Spleen (tissue), 11 donors: Measurements from ENCODE around the gene APOA1. TPM values are rescaled to one million over a fixed set of nuclear protein-coding genes. Genes with fewer than 3 reads are reported as not detected.
A peak's percentile ranks its signal among the peaks of the same experiment; 100 is the strongest.

ENCODE experiments used
- DNase-seq: peaks from one replicate; pipeline ENCODE4 v3.0.0-alpha.2; 2020
- H3K27ac ChIP-seq, 8 donors: fragments of 200-600 bp; sonication (generic) in 7 of 8; 1 replicate in 4 of 8; 2 replicates in 4 of 8; pipeline versions ENCODE4 v1.5.0 to v1.8.0; 2016 to 2021; ENCODE audit warnings: inconsistent platforms in 4 of 8, mild to moderate bottlenecking in 4 of 8, moderate library complexity in 1 of 8
- H3K27me3 ChIP-seq, 7 donors: fragments of 200-600 bp; sonication (generic) in 6 of 7; replicated peaks in 1 of 7; 1 replicate in 4 of 7; 2 replicates in 3 of 7; pipeline versions ENCODE4 v1.5.0 to v1.8.0; 2016 to 2021; ENCODE audit warnings: inconsistent platforms in 3 of 7, mild to moderate bottlenecking in 1 of 7
- H3K36me3 ChIP-seq, 6 donors: fragments of 200-600 bp; sonication (generic) in 5 of 6; 1 replicate in 4 of 6; 2 replicates in 2 of 6; pipeline versions ENCODE4 v1.5.0 to v1.8.0; 2016 to 2021; ENCODE audit warnings: inconsistent platforms in 2 of 6
- H3K4me1 ChIP-seq, 6 donors: fragments of 200-600 bp; sonication (generic) in 5 of 6; 1 replicate in 3 of 6; 2 replicates in 3 of 6; pipeline versions ENCODE4 v1.5.0 to v1.8.0; 2016 to 2021; ENCODE audit warnings: inconsistent platforms in 3 of 6
- H3K4me3 ChIP-seq, 8 donors: fragments of 200-600 bp; sonication (generic) in 7 of 8; 1 replicate in 4 of 8; 2 replicates in 4 of 8; pipeline versions ENCODE4 v1.5.0 to v1.8.0; 2016 to 2021; ENCODE audit warnings: inconsistent platforms in 4 of 8, mild to moderate bottlenecking in 4 of 8, moderate library complexity in 2 of 8
- H3K9me3 ChIP-seq, 8 donors: fragments of 200-600 bp; sonication (generic) in 7 of 8; 1 replicate in 4 of 8; 2 replicates in 4 of 8; pipeline versions ENCODE4 v1.5.0 to v1.8.0; 2016 to 2021; ENCODE audit warnings: inconsistent platforms in 4 of 8
- POLR2A ChIP-seq, 3 donors: fragments of 450-650 bp; IDR thresholded peaks; one replicate each; pipeline ENCODE4 v1.5.1; 2017; ENCODE audit warnings: antibody characterized with exemption in 3 of 3, mild to moderate bottlenecking in 1 of 3
- POLR2AphosphoS5 ChIP-seq, 3 donors: sonication (generic); formaldehyde crosslinking; IDR thresholded peaks; one replicate each; pipeline ENCODE4 v1.5.1; 2017; ENCODE audit warnings: antibody characterized with exemption in 3 of 3
- WGBS, 5 donors: extraction: QIAGEN DNeasy Blood & Tissue Kit in 3 of 5; methylation state at CpG; one replicate each; pipeline versions ENCODE4 v1.1.5 to v1.1.7; 2013 to 2018; 5-methylcytosine and 5-hydroxymethylcytosine counted together
- intact Hi-C: fragments of 100-400 bp; cut with DNase I; formaldehyde crosslinking; loops from one replicate; pipeline ENCODE4 v1.15.0; 2023; ENCODE audit warnings: low total_unique reads
- polyA plus RNA-seq, 3 donors: library from polyadenylated mRNA; stranded (reverse); fragments of 200-250 nt; gene quantifications; one replicate each; pipeline ENCODE4 v1.2.1, GENCODE V29; 2013
- total RNA-seq, 7 donors: library from RNA; depleted of rRNA in 3 of 7; stranded (reverse); fragments of >200 nt in 3 of 7; fragmentation: NEBNext Ultra II Directional in 4 of 7; extraction: Animal tissue kit (Norgen Biotek cat#: 25700) in 4 of 7; gene quantifications; one replicate each; pipeline versions ENCODE4 v1.1.0 to v1.2.1, GENCODE V29; 2016 to 2021
- TF ChIP-seq, protein P1 (sequence below), 11 experiments: fragments of 200-600 bp in 7 of 11; fragments of 450-650 bp in 4 of 11; sonication (generic) in 4 of 11; IDR thresholded peaks in 8 of 11; conservative IDR thresholded peaks in 3 of 11; 1 replicate in 7 of 11; 2 replicates in 4 of 11; pipeline versions ENCODE4 v1.4.0 to v1.8.0; 2016 to 2021; ENCODE audit warnings: antibody characterized with exemption in 11 of 11, inconsistent platforms in 4 of 11, mild to moderate bottlenecking in 1 of 11
- donor health status: healthy with polysubstance abuse.
- donor health status: DM: no; HTN: no; CAD: no; lungs with moderate emphysema.
- donor health status: DM: no; HTN: no; CAD: no.
- donor health status: Bipolar disorder and iron deficiency.
- donor health status: healthy.
- donor health status: DM: no; HTN: no; CAD: no.
- donor health status: DM: yes; HTN: yes; CAD: no.

Gene APOA1
- total and polyA plus RNA-seq, 10 donors: 0.44 to 3.3 (median 1.5) TPM; not detected in 2

DNA sequence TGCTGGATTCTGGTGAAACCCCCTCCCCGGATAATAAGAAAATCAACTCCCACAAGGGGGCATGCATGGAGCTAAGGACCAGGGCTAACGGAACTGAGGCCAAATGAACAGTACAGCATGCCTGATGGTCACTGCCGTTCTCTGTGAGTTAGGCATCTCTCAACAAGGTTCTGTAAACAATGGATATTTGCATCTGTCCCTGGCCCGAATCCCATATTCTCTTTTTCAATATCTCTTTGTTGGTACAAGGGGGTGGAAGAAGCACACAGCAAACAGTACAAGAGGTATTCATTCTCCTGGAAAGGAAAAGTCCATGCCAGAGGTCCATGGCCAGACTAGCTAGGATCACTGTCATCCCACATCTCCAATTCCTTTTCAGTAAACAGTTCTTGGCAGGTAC is 32.2 kb upstream of the APOA1 start:
- TF ChIP-seq, protein P1, sequence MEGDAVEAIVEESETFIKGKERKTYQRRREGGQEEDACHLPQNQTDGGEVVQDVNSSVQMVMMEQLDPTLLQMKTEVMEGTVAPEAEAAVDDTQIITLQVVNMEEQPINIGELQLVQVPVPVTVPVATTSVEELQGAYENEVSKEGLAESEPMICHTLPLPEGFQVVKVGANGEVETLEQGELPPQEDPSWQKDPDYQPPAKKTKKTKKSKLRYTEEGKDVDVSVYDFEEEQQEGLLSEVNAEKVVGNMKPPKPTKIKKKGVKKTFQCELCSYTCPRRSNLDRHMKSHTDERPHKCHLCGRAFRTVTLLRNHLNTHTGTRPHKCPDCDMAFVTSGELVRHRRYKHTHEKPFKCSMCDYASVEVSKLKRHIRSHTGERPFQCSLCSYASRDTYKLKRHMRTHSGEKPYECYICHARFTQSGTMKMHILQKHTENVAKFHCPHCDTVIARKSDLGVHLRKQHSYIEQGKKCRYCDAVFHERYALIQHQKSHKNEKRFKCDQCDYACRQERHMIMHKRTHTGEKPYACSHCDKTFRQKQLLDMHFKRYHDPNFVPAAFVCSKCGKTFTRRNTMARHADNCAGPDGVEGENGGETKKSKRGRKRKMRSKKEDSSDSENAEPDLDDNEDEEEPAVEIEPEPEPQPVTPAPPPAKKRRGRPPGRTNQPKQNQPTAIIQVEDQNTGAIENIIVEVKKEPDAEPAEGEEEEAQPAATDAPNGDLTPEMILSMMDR (IDR thresholded peaks at IDR 0.05 in 8 of 11, conservative IDR thresholded peaks at IDR 0.05 in 3 of 11): no peak
- TF ChIP-seq POLR2AphosphoS5 (IDR thresholded peaks at IDR 0.05) (no peak), POLR2A (IDR thresholded peaks at IDR 0.05) (no peak)

GRCh38 chr11:116868066-116868465 is 30.6 kb upstream of the APOA1 start:
- 92 to 97% (median 93%) methylated on average over 3 of the region's 3 CpGs for WGBS, 5 donors
- Histone ChIP-seq H3K4me1 (peaks cover 0 to 22% (median 13%) of the 10 kb centered on the region in 6 donors), H3K27me3 (no peaks in the 10 kb centered on the region), H3K4me3 (no peak overlapping the region), H3K9me3 (no peaks in the 10 kb centered on the region), H3K36me3 (peaks cover 3 to 100% (median 86%) of the 10 kb centered on the region in 6 donors), H3K27ac (no peak overlapping the region)
- no peak for TF ChIP-seq POLR2A (IDR thresholded peaks at IDR 0.05)
- TF ChIP-seq, protein P1 (IDR thresholded peaks at IDR 0.05 in 8 of 11, conservative IDR thresholded peaks at IDR 0.05 in 3 of 11): no peak
- no peak for TF ChIP-seq POLR2AphosphoS5 (IDR thresholded peaks at IDR 0.05)
- intact Hi-C loops: no loop called here
- DNase-seq: no peak

More for the DNA sequence above, 32.2 kb upstream of the APOA1 start:
- Histone ChIP-seq H3K27me3 (no peaks in the 10 kb centered on the region), H3K36me3 (peaks cover 0 to 100% (median 86%) of the 10 kb centered on the region in 6 donors), H3K9me3 (no peaks in the 10 kb centered on the region), H3K27ac (peak overlapping the region in 1 of 8 donors; percentile 4), H3K4me1 (peaks cover 0 to 22% (median 13%) of the 10 kb centered on the region in 6 donors), H3K4me3 (no peak overlapping the region)
- DNase-seq: no peak
- WGBS, 5 donors: 80 to 94% (median 93%) methylated on average over 4 of the region's 4 CpGs
- intact Hi-C loops: loop anchor here (10.0 kb wide), 1 partner anchor 355 kb away; no protein-coding TSS in a partner anchor

GRCh38 chr11:116867619-116868018 is 30.2 kb upstream of the APOA1 start:
- WGBS, 5 donors: 94 to 97% (median 96%) methylated on average over 11 of the region's 11 CpGs
- no peak for DNase-seq
- TF ChIP-seq, protein P1 (IDR thresholded peaks at IDR 0.05 in 8 of 11, conservative IDR thresholded peaks at IDR 0.05 in 3 of 11): no peak
- TF ChIP-seq POLR2A (IDR thresholded peaks at IDR 0.05) (no peak), POLR2AphosphoS5 (IDR thresholded peaks at IDR 0.05) (no peak)
- H3K4me1 ChIP-seq: peaks cover 0 to 22% (median 13%) of the 10 kb centered on the region in 6 donors
- H3K27me3 ChIP-seq: no peaks in the 10 kb centered on the region
- no peak overlapping the region for H3K4me3 ChIP-seq
- H3K27ac ChIP-seq: no peak overlapping the region
- intact Hi-C loops: no loop called here
- peaks cover 3 to 100% (median 85%) of the 10 kb centered on the region in 6 donors for H3K36me3 ChIP-seq
- no peaks in the 10 kb centered on the region for H3K9me3 ChIP-seq

DNA sequence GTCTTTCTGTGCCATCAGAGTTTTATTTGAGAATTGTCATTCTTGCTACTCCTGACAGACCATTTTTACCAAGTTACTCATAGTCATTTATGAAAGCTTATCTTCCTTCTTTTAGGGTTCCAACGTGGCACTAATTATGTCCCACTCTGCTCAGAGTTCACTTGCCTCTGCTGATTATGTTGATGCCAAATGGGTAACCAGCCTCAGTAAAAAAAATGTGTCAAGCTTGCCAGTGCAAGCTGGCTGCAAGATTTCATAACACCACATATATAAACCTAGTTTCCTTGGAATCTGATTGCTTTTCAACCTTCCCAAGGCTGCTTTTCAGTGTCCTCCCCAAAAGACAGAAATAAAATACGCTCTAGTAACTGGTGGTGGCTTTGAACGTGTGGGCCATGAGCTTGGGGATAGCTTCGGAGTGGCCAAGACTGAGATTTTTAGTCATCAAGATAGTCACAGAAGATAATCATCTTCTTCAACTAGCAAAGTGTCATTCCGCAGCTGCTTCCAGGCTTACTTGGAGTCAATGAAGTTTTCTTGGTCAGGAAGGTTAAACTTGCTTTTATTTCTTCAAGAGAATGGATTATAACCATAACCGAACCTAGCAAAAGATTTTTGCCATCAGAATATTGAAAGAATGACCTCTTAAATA is 29.5 kb upstream of the APOA1 start:
- Histone ChIP-seq H3K27ac (no peak overlapping the region), H3K4me3 (no peak overlapping the region), H3K27me3 (no peaks in the 10 kb centered on the region), H3K4me1 (peaks cover 0 to 21% (median 13%) of the 10 kb centered on the region in 6 donors), H3K36me3 (peaks cover 3 to 100% (median 87%) of the 10 kb centered on the region in 6 donors), H3K9me3 (no peaks in the 10 kb centered on the region)
- WGBS, 5 donors: 92 to 98% (median 96%) methylated on average over 6 of the region's 6 CpGs
- DNase-seq: no peak
- TF ChIP-seq POLR2A (IDR thresholded peaks at IDR 0.05): no peak
- TF ChIP-seq, protein P1 (IDR thresholded peaks at IDR 0.05 in 8 of 11, conservative IDR thresholded peaks at IDR 0.05 in 3 of 11): no peak
- no peak for TF ChIP-seq POLR2AphosphoS5 (IDR thresholded peaks at IDR 0.05)
- intact Hi-C loops: no loop called here
